Lung (tissue), 12 donors: ENCODE measurements around the gene ZNF319. TPM values are rescaled to one million over a fixed set of nuclear protein-coding genes. Genes with fewer than 3 reads are reported as not detected.
A peak's percentile ranks its signal among the peaks of the same experiment; 100 is the strongest.

ENCODE experiments used
- ATAC-seq: fragments of 200-7000 bp; cut with Tn5 transposase; one replicate; pipeline ENCODE4 v1.9.1; 2020; ENCODE audit warnings: moderate number of reproducible peaks; ENCODE audit not compliant: insufficient read depth, low FRiP score
- DNase-seq, 3 donors: peaks; one replicate each; pipeline ENCODE4 v3.0.0-alpha.2; 2013 to 2017
- H3K27ac ChIP-seq, 2 donors: one replicate each; pipeline ENCODE4 v1.5.1; 2013; ENCODE audit warnings: mild to moderate bottlenecking in 2 of 2, moderate library complexity in 2 of 2, control low read depth in 1 of 2, inconsistent platforms in 1 of 2, low read depth in 1 of 2, low read length in 1 of 2
- H3K27me3 ChIP-seq, 3 donors: one replicate each; pipeline ENCODE4 v1.5.1; 2013; ENCODE audit warnings: low read length in 2 of 3; ENCODE audit not compliant: control insufficient read depth in 3 of 3, insufficient read depth in 3 of 3
- H3K36me3 ChIP-seq, 4 donors: one replicate each; pipeline ENCODE4 v1.5.1; 2013; ENCODE audit warnings: low read length in 4 of 4, mild to moderate bottlenecking in 1 of 4, moderate library complexity in 1 of 4; ENCODE audit not compliant: control insufficient read depth in 4 of 4, insufficient read depth in 4 of 4
- H3K4me1 ChIP-seq, 5 donors: one replicate each; pipeline ENCODE4 v1.5.1; 2013; ENCODE audit warnings: low read length in 5 of 5, mild to moderate bottlenecking in 2 of 5, moderate library complexity in 1 of 5; ENCODE audit not compliant: control insufficient read depth in 5 of 5, insufficient read depth in 5 of 5
- H3K4me3 ChIP-seq: one replicate; pipeline ENCODE4 v1.5.1; 2013; ENCODE audit warnings: mild to moderate bottlenecking, control low read depth, moderate library complexity
- H3K9ac ChIP-seq, 2 donors: one replicate each; pipeline ENCODE4 v1.5.1; 2013; ENCODE audit warnings: low read length in 2 of 2, control low read depth in 1 of 2; ENCODE audit not compliant: insufficient read depth in 1 of 2
- H3K9me3 ChIP-seq, 4 donors: one replicate each; pipeline ENCODE4 v1.5.1; 2013; ENCODE audit warnings: low read length in 3 of 4, mild to moderate bottlenecking in 1 of 4, moderate library complexity in 1 of 4; ENCODE audit not compliant: control insufficient read depth in 4 of 4, insufficient read depth in 3 of 4
- CTCF ChIP-seq: IDR thresholded peaks from 2 replicates; pipeline ENCODE4 v1.5.1; 2012; ENCODE audit warnings: mild to moderate bottlenecking; ENCODE audit errors: control extremely low read depth, extremely low read depth
- WGBS, 2 donors: extraction: QIAGEN DNeasy Blood & Tissue Kit; methylation state at CpG; one replicate each; pipeline ENCODE4 v1.1.7; 2013; 5-methylcytosine and 5-hydroxymethylcytosine counted together
- polyA plus RNA-seq, 2 donors: library from polyadenylated mRNA; stranded (reverse); fragments of 200-250 nt; gene quantifications; one replicate each; pipeline ENCODE4 v1.2.1, GENCODE V29; 2013
- total RNA-seq, 2 donors: library from RNA; depleted of rRNA in 1 of 2; stranded (reverse); fragments of >200 nt in 1 of 2; gene quantifications; one replicate each; pipeline ENCODE4 v1.2.1, GENCODE V29; 2014 to 2021
- donor health status: control.
- donor health status: control.
- donor health status: Bipolar disorder and iron deficiency.
- donor health status: healthy.
- donor health status: DM: yes; HTN: yes; CAD: no.

The ZNF319 gene
- total and polyA plus RNA-seq, 4 donors, result 6.0 to 15.3 (median 9.6) TPM

- TF ChIP-seq CTCF, result no peak
- H3K27me3 ChIP-seq, result no peaks in the 10 kb centered on the region
- ATAC-seq (no peak), DNase-seq (no peak)
- no peak overlapping the region for H3K9ac ChIP-seq
- H3K4me3 ChIP-seq, result no peak overlapping the region
- WGBS, 2 donors, result 64 to 87% methylated on average over 2 of the region's 2 CpGs
- H3K9me3 ChIP-seq, result no peaks in the 10 kb centered on the region
- peak overlapping the region in 1 of 2 donors; percentile 35 for H3K27ac ChIP-seq
- peaks cover 9 to 51% (median 39%) of the 10 kb centered on the region in 5 donors for H3K4me1 ChIP-seq
- H3K36me3 ChIP-seq, result no peaks in the 10 kb centered on the region
Measured at GRCh38 chr16:58029410-58029809, 28.9 kb upstream of the ZNF319 start.

GRCh38 chr16:58028541-58029070, 28.1 kb upstream of the ZNF319 start:
- H3K9ac ChIP-seq, result no peak overlapping the region
- no peak for TF ChIP-seq CTCF
- no peak for ATAC-seq
- no peaks in the 10 kb centered on the region for H3K27me3 ChIP-seq
- WGBS, 2 donors, result 42 to 43% methylated on average over 6 of the region's 6 CpGs
- H3K4me3 ChIP-seq, result no peak overlapping the region
- H3K36me3 ChIP-seq, result no peaks in the 10 kb centered on the region
- peak in 1 of 3 donors; percentile 45 for DNase-seq
- peak overlapping the region in 1 of 2 donors; percentile 35 for H3K27ac ChIP-seq
- no peaks in the 10 kb centered on the region for H3K9me3 ChIP-seq
- peaks cover 11 to 59% (median 46%) of the 10 kb centered on the region in 5 donors for H3K4me1 ChIP-seq

- Histone ChIP-seq H3K36me3 (no peaks in the 10 kb centered on the region), H3K9ac (no peak overlapping the region), H3K4me3 (no peak overlapping the region), H3K9me3 (no peaks in the 10 kb centered on the region), H3K27ac (peak overlapping the region; percentile 23 to 94), H3K27me3 (no peaks in the 10 kb centered on the region), H3K4me1 (peaks cover 10 to 60% (median 46%) of the 10 kb centered on the region in 5 donors)
- no peak for DNase-seq
- TF ChIP-seq CTCF, result no peak
- ATAC-seq, result no peak
- WGBS, 2 donors, result 82 to 89% methylated on average over 8 of the region's 8 CpGs
Measured at GRCh38 chr16:58027916-58028455, 27.5 kb upstream of the ZNF319 start.
